Liver (tissue), 9 donors: ENCODE measurements around the gene KPNA6. TPM values are rescaled to one million over a fixed set of nuclear protein-coding genes. Genes with fewer than 3 reads are reported as not detected.

Experiments
- DNase-seq: peaks from one replicate; pipeline ENCODE4 v3.0.0-alpha.2; 2017; ENCODE audit warnings: low spot score
- H3K27ac ChIP-seq, 2 donors: one replicate each; pipeline ENCODE4 v1.7.0; 2013; ENCODE audit warnings: inconsistent platforms in 2 of 2, low read length in 2 of 2, control low read depth in 1 of 2, low read depth in 1 of 2, mild to moderate bottlenecking in 1 of 2
- H3K27me3 ChIP-seq, 4 donors: one replicate each; pipeline versions ENCODE4 v1.6.1 to v1.7.0; 2013; ENCODE audit warnings: low read length in 3 of 4, inconsistent platforms in 1 of 4, mild to moderate bottlenecking in 1 of 4, moderate library complexity in 1 of 4; ENCODE audit not compliant: control insufficient read depth in 4 of 4, insufficient read depth in 4 of 4
- H3K36me3 ChIP-seq, 4 donors: one replicate each; pipeline versions ENCODE4 v1.6.1 to v1.7.0; 2013; ENCODE audit warnings: low read length in 3 of 4, mild to moderate bottlenecking in 3 of 4, low read depth in 1 of 4, moderate library complexity in 1 of 4; ENCODE audit not compliant: control insufficient read depth in 4 of 4, insufficient read depth in 3 of 4
- H3K4me1 ChIP-seq, 4 donors: one replicate each; pipeline versions ENCODE4 v1.6.1 to v1.7.0; 2013; ENCODE audit warnings: low read length in 3 of 4, mild to moderate bottlenecking in 3 of 4, moderate library complexity in 1 of 4; ENCODE audit not compliant: control insufficient read depth in 4 of 4, insufficient read depth in 4 of 4
- H3K4me3 ChIP-seq, 3 donors: one replicate each; pipeline versions ENCODE4 v1.6.1 to v1.7.0; 2013; ENCODE audit warnings: low read length in 3 of 3, control low read depth in 1 of 3, low read depth in 1 of 3, mild to moderate bottlenecking in 1 of 3
- H3K9ac ChIP-seq, 2 donors: one replicate each; pipeline ENCODE4 v1.7.0; 2013; ENCODE audit warnings: low read length in 2 of 2, mild to moderate bottlenecking in 2 of 2, moderate library complexity in 2 of 2, control low read depth in 1 of 2, low read depth in 1 of 2
- H3K9me3 ChIP-seq, 4 donors: one replicate each; pipeline versions ENCODE4 v1.6.1 to v1.7.0; 2013; ENCODE audit warnings: low read length in 3 of 4; ENCODE audit not compliant: control insufficient read depth in 4 of 4
- EGR1 ChIP-seq, 2 donors: IDR thresholded peaks; 2 replicates each; pipeline ENCODE4 v1.6.1; 2016 to 2018; ENCODE audit warnings: antibody characterized with exemption in 2 of 2, low read depth in 2 of 2
- FOXA1 ChIP-seq: IDR thresholded peaks from 2 replicates; pipeline ENCODE4 v1.6.1; 2016; ENCODE audit warnings: antibody characterized with exemption
- FOXA2 ChIP-seq: IDR thresholded peaks from 2 replicates; pipeline ENCODE4 v1.6.1; 2016; ENCODE audit warnings: antibody characterized with exemption
- GABPA ChIP-seq, 2 donors: IDR thresholded peaks in 1 of 2; conservative IDR thresholded peaks in 1 of 2; 2 replicates each; pipeline ENCODE4 v1.6.1; 2016; ENCODE audit warnings: antibody characterized with exemption in 2 of 2, mild to moderate bottlenecking in 1 of 2, moderate library complexity in 1 of 2
- HNF4A ChIP-seq, 2 donors: conservative IDR thresholded peaks; 2 replicates each; pipeline ENCODE4 v1.6.1; 2016; ENCODE audit warnings: antibody characterized with exemption in 2 of 2, mild to moderate bottlenecking in 2 of 2
- HNF4G ChIP-seq: IDR thresholded peaks from 2 replicates; pipeline ENCODE4 v1.6.1; 2016; ENCODE audit warnings: antibody characterized with exemption
- JUND ChIP-seq, 2 donors: IDR thresholded peaks; 2 replicates each; pipeline ENCODE4 v1.6.1; 2016; ENCODE audit warnings: antibody characterized with exemption in 2 of 2
- NR2F2 ChIP-seq: IDR thresholded peaks from 2 replicates; pipeline ENCODE4 v1.6.1; 2016; ENCODE audit warnings: antibody characterized with exemption
- RAD21 ChIP-seq, 2 donors: IDR thresholded peaks; 2 replicates each; pipeline ENCODE4 v1.6.1; 2016; ENCODE audit warnings: antibody characterized with exemption in 2 of 2, mild to moderate bottlenecking in 2 of 2
- RXRA ChIP-seq, 2 donors: IDR thresholded peaks; 2 replicates each; pipeline ENCODE4 v1.6.1; 2017 to 2018; ENCODE audit warnings: antibody characterized with exemption in 2 of 2, mild to moderate bottlenecking in 1 of 2
- SP1 ChIP-seq: IDR thresholded peaks from 2 replicates; pipeline ENCODE4 v1.6.1; 2018; ENCODE audit warnings: antibody characterized with exemption, mild to moderate bottlenecking
- TAF1 ChIP-seq: conservative IDR thresholded peaks from 2 replicates; pipeline ENCODE4 v1.6.1; 2016; ENCODE audit warnings: antibody characterized with exemption, mild to moderate bottlenecking
- YY1 ChIP-seq: IDR thresholded peaks from 2 replicates; pipeline ENCODE4 v1.6.1; 2016; ENCODE audit warnings: antibody characterized with exemption, mild to moderate bottlenecking
- WGBS: extraction: QIAGEN DNeasy Blood & Tissue Kit; methylation state at CpG from one replicate; pipeline ENCODE4 v1.1.7; 2013; 5-methylcytosine and 5-hydroxymethylcytosine counted together
- polyA plus RNA-seq, 2 donors: library from polyadenylated mRNA; stranded (reverse) in 1 of 2; unstranded in 1 of 2; fragments of 200-250 nt in 1 of 2; fragments of >200 nt in 1 of 2; fragmentation: Nextera tagmentation in 1 of 2; extraction: Ambion mirVana in 1 of 2; gene quantifications; one replicate each; pipeline versions ENCODE4 v1.2.1 to v1.2.3, GENCODE V29; 2013 to 2015
- total RNA-seq, 2 donors: library from RNA; depleted of rRNA; stranded (reverse); fragments of >200 nt; gene quantifications; one replicate each; pipeline ENCODE4 v1.2.3, GENCODE V29; 2014
- TF ChIP-seq, protein P1 (sequence below): IDR thresholded peaks from 2 replicates; pipeline ENCODE4 v1.6.1; 2016; ENCODE audit warnings: antibody characterized with exemption
- TF ChIP-seq, protein P2 (sequence below): IDR thresholded peaks from 2 replicates; pipeline ENCODE4 v1.6.1; 2016; ENCODE audit warnings: antibody characterized with exemption
- TF ChIP-seq, protein P3 (sequence below): fragments of 150-350 bp; IDR thresholded peaks from 2 replicates; pipeline ENCODE4 v1.5.1; 2017; ENCODE audit warnings: improper control_type of control experiment, low read depth, low read length; ENCODE audit not compliant: missing input control
- TF ChIP-seq, protein P4 (sequence below): IDR thresholded peaks from 2 replicates; pipeline ENCODE4 v1.6.1; 2016; ENCODE audit warnings: antibody characterized with exemption, mild to moderate bottlenecking
- TF ChIP-seq, protein P5 (sequence below): IDR thresholded peaks from 2 replicates; pipeline ENCODE4 v1.6.1; 2016; ENCODE audit warnings: antibody characterized with exemption
- donor health status: healthy.
- donor health status: healthy.
- donor health status: healthy.
- donor health status: healthy.
- donor health status: healthy.

Gene KPNA6
- total and polyA plus RNA-seq, 4 donors: 9.3 to 23.2 (median 16.7) TPM

DNA sequence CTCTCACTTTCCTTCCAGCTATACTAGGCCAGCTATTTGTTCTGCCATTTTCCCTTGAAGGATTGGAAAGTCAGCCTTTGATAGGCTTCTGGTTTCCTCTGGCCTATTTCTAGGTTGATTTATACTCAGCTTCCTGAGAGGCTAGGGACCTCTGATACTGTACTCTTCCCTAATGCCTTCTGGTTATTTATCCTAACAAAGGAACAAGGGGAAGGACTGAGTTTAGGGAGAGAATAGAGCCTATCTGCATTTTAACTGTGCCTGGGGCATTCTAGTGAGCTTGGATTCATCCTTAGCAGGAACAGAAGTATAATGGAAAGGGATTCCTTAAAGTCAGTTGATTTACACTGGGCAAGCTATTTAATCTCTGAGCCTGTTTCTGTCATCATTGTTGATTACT lies 46.9 kb upstream of the KPNA6 start:
- DNase-seq: no peak
- no peaks in the 10 kb centered on the region for H3K9me3 ChIP-seq
- no peak overlapping the region for H3K4me3 ChIP-seq
- H3K27me3 ChIP-seq: no peaks in the 10 kb centered on the region
- TF ChIP-seq YY1 (no peak), HNF4G (no peak), SP1 (no peak), FOXA2 (no peak), JUND (IDR thresholded peaks at IDR 0.05) (no peak), NR2F2 (no peak), RXRA (IDR thresholded peaks at IDR 0.05) (no peak), RAD21 (IDR thresholded peaks at IDR 0.05) (no peak), FOXA1 (no peak), GABPA (IDR thresholded peaks at IDR 0.05 in 1 of 2, conservative IDR thresholded peaks at IDR 0.05 in 1 of 2) (no peak), TAF1 (no peak), HNF4A (conservative IDR thresholded peaks at IDR 0.05) (no peak), EGR1 (IDR thresholded peaks at IDR 0.05; ENCODE audit: low read depth in 2 of 2) (no peak)
- TF ChIP-seq, protein P1, sequence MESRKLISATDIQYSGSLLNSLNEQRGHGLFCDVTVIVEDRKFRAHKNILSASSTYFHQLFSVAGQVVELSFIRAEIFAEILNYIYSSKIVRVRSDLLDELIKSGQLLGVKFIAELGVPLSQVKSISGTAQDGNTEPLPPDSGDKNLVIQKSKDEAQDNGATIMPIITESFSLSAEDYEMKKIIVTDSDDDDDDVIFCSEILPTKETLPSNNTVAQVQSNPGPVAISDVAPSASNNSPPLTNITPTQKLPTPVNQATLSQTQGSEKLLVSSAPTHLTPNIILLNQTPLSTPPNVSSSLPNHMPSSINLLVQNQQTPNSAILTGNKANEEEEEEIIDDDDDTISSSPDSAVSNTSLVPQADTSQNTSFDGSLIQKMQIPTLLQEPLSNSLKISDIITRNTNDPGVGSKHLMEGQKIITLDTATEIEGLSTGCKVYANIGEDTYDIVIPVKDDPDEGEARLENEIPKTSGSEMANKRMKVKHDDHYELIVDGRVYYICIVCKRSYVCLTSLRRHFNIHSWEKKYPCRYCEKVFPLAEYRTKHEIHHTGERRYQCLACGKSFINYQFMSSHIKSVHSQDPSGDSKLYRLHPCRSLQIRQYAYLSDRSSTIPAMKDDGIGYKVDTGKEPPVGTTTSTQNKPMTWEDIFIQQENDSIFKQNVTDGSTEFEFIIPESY: no peak
- TF ChIP-seq, protein P2, sequence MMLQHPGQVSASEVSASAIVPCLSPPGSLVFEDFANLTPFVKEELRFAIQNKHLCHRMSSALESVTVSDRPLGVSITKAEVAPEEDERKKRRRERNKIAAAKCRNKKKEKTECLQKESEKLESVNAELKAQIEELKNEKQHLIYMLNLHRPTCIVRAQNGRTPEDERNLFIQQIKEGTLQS: no peak
- TF ChIP-seq, protein P3, sequence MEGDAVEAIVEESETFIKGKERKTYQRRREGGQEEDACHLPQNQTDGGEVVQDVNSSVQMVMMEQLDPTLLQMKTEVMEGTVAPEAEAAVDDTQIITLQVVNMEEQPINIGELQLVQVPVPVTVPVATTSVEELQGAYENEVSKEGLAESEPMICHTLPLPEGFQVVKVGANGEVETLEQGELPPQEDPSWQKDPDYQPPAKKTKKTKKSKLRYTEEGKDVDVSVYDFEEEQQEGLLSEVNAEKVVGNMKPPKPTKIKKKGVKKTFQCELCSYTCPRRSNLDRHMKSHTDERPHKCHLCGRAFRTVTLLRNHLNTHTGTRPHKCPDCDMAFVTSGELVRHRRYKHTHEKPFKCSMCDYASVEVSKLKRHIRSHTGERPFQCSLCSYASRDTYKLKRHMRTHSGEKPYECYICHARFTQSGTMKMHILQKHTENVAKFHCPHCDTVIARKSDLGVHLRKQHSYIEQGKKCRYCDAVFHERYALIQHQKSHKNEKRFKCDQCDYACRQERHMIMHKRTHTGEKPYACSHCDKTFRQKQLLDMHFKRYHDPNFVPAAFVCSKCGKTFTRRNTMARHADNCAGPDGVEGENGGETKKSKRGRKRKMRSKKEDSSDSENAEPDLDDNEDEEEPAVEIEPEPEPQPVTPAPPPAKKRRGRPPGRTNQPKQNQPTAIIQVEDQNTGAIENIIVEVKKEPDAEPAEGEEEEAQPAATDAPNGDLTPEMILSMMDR: no peak
- TF ChIP-seq, protein P4, sequence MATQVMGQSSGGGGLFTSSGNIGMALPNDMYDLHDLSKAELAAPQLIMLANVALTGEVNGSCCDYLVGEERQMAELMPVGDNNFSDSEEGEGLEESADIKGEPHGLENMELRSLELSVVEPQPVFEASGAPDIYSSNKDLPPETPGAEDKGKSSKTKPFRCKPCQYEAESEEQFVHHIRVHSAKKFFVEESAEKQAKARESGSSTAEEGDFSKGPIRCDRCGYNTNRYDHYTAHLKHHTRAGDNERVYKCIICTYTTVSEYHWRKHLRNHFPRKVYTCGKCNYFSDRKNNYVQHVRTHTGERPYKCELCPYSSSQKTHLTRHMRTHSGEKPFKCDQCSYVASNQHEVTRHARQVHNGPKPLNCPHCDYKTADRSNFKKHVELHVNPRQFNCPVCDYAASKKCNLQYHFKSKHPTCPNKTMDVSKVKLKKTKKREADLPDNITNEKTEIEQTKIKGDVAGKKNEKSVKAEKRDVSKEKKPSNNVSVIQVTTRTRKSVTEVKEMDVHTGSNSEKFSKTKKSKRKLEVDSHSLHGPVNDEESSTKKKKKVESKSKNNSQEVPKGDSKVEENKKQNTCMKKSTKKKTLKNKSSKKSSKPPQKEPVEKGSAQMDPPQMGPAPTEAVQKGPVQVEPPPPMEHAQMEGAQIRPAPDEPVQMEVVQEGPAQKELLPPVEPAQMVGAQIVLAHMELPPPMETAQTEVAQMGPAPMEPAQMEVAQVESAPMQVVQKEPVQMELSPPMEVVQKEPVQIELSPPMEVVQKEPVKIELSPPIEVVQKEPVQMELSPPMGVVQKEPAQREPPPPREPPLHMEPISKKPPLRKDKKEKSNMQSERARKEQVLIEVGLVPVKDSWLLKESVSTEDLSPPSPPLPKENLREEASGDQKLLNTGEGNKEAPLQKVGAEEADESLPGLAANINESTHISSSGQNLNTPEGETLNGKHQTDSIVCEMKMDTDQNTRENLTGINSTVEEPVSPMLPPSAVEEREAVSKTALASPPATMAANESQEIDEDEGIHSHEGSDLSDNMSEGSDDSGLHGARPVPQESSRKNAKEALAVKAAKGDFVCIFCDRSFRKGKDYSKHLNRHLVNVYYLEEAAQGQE: no peak
- TF ChIP-seq, protein P5, sequence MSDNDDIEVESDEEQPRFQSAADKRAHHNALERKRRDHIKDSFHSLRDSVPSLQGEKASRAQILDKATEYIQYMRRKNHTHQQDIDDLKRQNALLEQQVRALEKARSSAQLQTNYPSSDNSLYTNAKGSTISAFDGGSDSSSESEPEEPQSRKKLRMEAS: no peak
- H3K9ac ChIP-seq: no peak overlapping the region
- H3K27ac ChIP-seq: no peak overlapping the region
- H3K36me3 ChIP-seq: peaks cover under 1 to 31% (median 26%) of the 10 kb centered on the region in 4 donors
- H3K4me1 ChIP-seq: no peaks in the 10 kb centered on the region

DNA sequence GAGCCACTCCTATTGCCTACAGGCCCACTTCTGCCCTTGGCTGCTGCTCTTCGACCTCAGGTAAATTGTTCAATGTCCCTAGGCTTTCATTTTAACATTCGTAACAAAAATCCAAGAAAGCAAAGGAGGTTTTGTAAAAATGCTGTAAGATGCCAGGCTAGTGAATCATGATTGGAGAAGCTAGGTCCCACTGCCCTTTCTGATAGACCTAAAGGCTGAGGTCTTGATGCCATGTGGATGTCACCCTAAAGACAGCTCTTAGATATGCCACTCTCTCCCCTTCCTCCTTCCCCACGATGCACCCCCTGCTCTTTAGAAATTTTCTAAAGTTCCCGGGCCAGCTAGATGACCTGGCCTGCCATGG lies 45.0 kb upstream of the KPNA6 start:
- Histone ChIP-seq H3K27ac (no peak overlapping the region), H3K9ac (no peak overlapping the region), H3K9me3 (no peaks in the 10 kb centered on the region), H3K27me3 (no peaks in the 10 kb centered on the region), H3K36me3 (peaks cover 0 to 30% (median 24%) of the 10 kb centered on the region in 4 donors), H3K4me1 (peaks cover 0 to 8% (median 5%) of the 10 kb centered on the region in 4 donors), H3K4me3 (no peak overlapping the region)
- 90% methylated on average over 4 of the region's 4 CpGs for WGBS
- no peak for DNase-seq
- TF ChIP-seq, protein P1: no peak
- TF ChIP-seq HNF4A (conservative IDR thresholded peaks at IDR 0.05) (no peak), FOXA1 (no peak), JUND (IDR thresholded peaks at IDR 0.05) (no peak), SP1 (no peak), TAF1 (no peak), GABPA (IDR thresholded peaks at IDR 0.05 in 1 of 2, conservative IDR thresholded peaks at IDR 0.05 in 1 of 2) (no peak), NR2F2 (no peak), YY1 (no peak), RAD21 (IDR thresholded peaks at IDR 0.05) (no peak)
- TF ChIP-seq, protein P5: no peak
- TF ChIP-seq, protein P4: no peak
